Activated CD8-positive, alpha-beta T cell treated with anti-CD3 and anti-CD28 coated beads for 36 hours (primary cell): Measurements from ENCODE around the gene ERICH3. TPM values are rescaled to one million over a fixed set of nuclear protein-coding genes. Genes with fewer than 3 reads are reported as not detected.

Experiments used
- ATAC-seq: fragments of 200-7000 bp; cut with Tn5 transposase; one replicate; pipeline ENCODE4 v1.10.0; 2021; ENCODE audit warnings: mild to moderate bottlenecking, moderate library complexity
- CTCF ChIA-PET: fragments of 350-600 bp; sonication (Branson Sonifier 250); formaldehyde crosslinking; loops from one replicate; lab custom pipeline; 2021; ENCODE audit warnings: antibody characterized with exemption; lab: Charles Lee
- POLR2A ChIA-PET: fragments of 350-600 bp; sonication (Branson Sonifier 250); formaldehyde crosslinking; loops from one replicate; lab custom pipeline; 2021; ENCODE audit warnings: antibody characterized with exemption; lab: Charles Lee
- DNase-seq: peaks from one replicate; pipeline ENCODE4 v3.0.0-alpha.2; 2020
- H3K27ac Mint-ChIP-seq: one replicate; pipeline ENCODE4 v1.8.0; 2021; ENCODE audit warnings: mild to moderate bottlenecking, mixed read lengths
- H3K27me3 Mint-ChIP-seq: one replicate; pipeline ENCODE4 v1.8.0; 2021; ENCODE audit warnings: mixed read lengths
- H3K36me3 Mint-ChIP-seq: one replicate; pipeline ENCODE4 v1.8.0; 2021; ENCODE audit warnings: low read depth, mixed read lengths
- H3K4me1 Mint-ChIP-seq: one replicate; pipeline ENCODE4 v1.8.0; 2021; ENCODE audit warnings: low read depth, mixed read lengths
- H3K4me3 Mint-ChIP-seq: one replicate; pipeline ENCODE4 v1.8.0; 2021; ENCODE audit warnings: mild to moderate bottlenecking, moderate library complexity, mixed read lengths
- H3K9me3 Mint-ChIP-seq: one replicate; pipeline ENCODE4 v1.8.0; 2021; ENCODE audit warnings: mixed read lengths
- CTCF ChIP-seq: fragments of 200-600 bp; IDR thresholded peaks from one replicate; pipeline ENCODE4 v1.8.0; 2022; ENCODE audit warnings: antibody characterized with exemption, mild to moderate bottlenecking
- intact Hi-C: fragments of 100-400 bp; cut with micrococcal nuclease; formaldehyde crosslinking; loops from one replicate; pipeline ENCODE4 v1.10.0; 2022
- total RNA-seq, 2 experiments: library from RNA; stranded (reverse); gene quantifications; one replicate each; pipeline ENCODE4 v1.2.3, GENCODE V29; 2021

ERICH3 gene
- total RNA-seq, 2 experiments from 2014 or later: not detected

- no peak overlapping the region for H3K4me3 Mint-ChIP-seq
- H3K36me3 Mint-ChIP-seq: no peaks in the 10 kb centered on the region
- no peaks in the 10 kb centered on the region for H3K4me1 Mint-ChIP-seq
- no peak for TF ChIP-seq CTCF
- CTCF ChIA-PET: no interaction called here
- H3K27ac Mint-ChIP-seq: no peak overlapping the region
- POLR2A ChIA-PET: no interaction called here
- H3K27me3 Mint-ChIP-seq: peaks cover 2% of the 10 kb centered on the region
- intact Hi-C loops: no loop called here
- DNase-seq (no peak), ATAC-seq (no peak)
- H3K9me3 Mint-ChIP-seq: no peaks in the 10 kb centered on the region
Observed at GRCh38 chr1:74587888-74588287, 85.7 kb downstream of the ERICH3 start.

GRCh38 chr1:74586253-74586897 lies 87.2 kb downstream of the ERICH3 start:
- Mint-ChIP-seq H3K9me3 (no peaks in the 10 kb centered on the region), H3K27me3 (peaks cover 2% of the 10 kb centered on the region), H3K36me3 (no peaks in the 10 kb centered on the region), H3K4me1 (no peaks in the 10 kb centered on the region), H3K27ac (no peak overlapping the region), H3K4me3 (no peak overlapping the region)
- ChIA-PET POLR2A (no interaction called here), CTCF (no interaction called here)
- TF ChIP-seq CTCF: no peak
- ATAC-seq: no peak
- no peak for DNase-seq
- intact Hi-C loops: no loop called here

GRCh38 chr1:74584185-74584584 lies 89.4 kb downstream of the ERICH3 start:
- ChIA-PET POLR2A (no interaction called here), CTCF (no interaction called here)
- TF ChIP-seq CTCF: no peak
- Mint-ChIP-seq H3K9me3 (no peaks in the 10 kb centered on the region), H3K27ac (no peak overlapping the region), H3K4me1 (no peaks in the 10 kb centered on the region), H3K27me3 (no peaks in the 10 kb centered on the region), H3K36me3 (no peaks in the 10 kb centered on the region), H3K4me3 (no peak overlapping the region)
- ATAC-seq: no peak
- DNase-seq: no peak
- intact Hi-C loops: no loop called here

GRCh38 chr1:74583397-74583796 lies 90.2 kb downstream of the ERICH3 start:
- Mint-ChIP-seq H3K27me3 (no peaks in the 10 kb centered on the region), H3K36me3 (no peaks in the 10 kb centered on the region), H3K4me3 (no peak overlapping the region), H3K27ac (no peak overlapping the region), H3K9me3 (no peaks in the 10 kb centered on the region), H3K4me1 (no peaks in the 10 kb centered on the region)
- intact Hi-C loops: no loop called here
- DNase-seq: no peak
- ChIA-PET POLR2A (no interaction called here), CTCF (no interaction called here)
- no peak for TF ChIP-seq CTCF
- no peak for ATAC-seq

GRCh38 chr1:74579425-74579824 lies 94.2 kb downstream of the ERICH3 start:
- Mint-ChIP-seq H3K4me1 (no peaks in the 10 kb centered on the region), H3K9me3 (no peaks in the 10 kb centered on the region), H3K27me3 (peaks cover 2% of the 10 kb centered on the region), H3K36me3 (no peaks in the 10 kb centered on the region), H3K4me3 (no peak overlapping the region), H3K27ac (no peak overlapping the region)
- ATAC-seq (no peak), DNase-seq (no peak)
- ChIA-PET POLR2A (no interaction called here), CTCF (no interaction called here)
- intact Hi-C loops: no loop called here
- TF ChIP-seq CTCF: no peak
